Mammary epithelial cell (primary cell): ENCODE measurements around the gene ADK.

ENCODE experiments used
- EZH2 ChIP-seq: IDR thresholded peaks from 2 replicates; pipeline ENCODE4 v1.6.1; 2012; ENCODE audit warnings: low read length, inconsistent platforms, borderline replicate concordance
- TF ChIP-seq, protein P1 (sequence below), 2 donors: IDR thresholded peaks in 1 of 2; conservative IDR thresholded peaks in 1 of 2; 2 replicates each; pipeline ENCODE4 v1.5.1; 2011 to 2012; ENCODE audit warnings: inconsistent platforms in 2 of 2, low read length in 2 of 2, mild to moderate bottlenecking in 2 of 2, control low read depth in 1 of 2, low read depth in 1 of 2; ENCODE audit not compliant: insufficient read depth in 1 of 2; ENCODE audit errors: extremely low read depth in 1 of 2

- TF ChIP-seq EZH2 = no peak
- TF ChIP-seq, protein P1, sequence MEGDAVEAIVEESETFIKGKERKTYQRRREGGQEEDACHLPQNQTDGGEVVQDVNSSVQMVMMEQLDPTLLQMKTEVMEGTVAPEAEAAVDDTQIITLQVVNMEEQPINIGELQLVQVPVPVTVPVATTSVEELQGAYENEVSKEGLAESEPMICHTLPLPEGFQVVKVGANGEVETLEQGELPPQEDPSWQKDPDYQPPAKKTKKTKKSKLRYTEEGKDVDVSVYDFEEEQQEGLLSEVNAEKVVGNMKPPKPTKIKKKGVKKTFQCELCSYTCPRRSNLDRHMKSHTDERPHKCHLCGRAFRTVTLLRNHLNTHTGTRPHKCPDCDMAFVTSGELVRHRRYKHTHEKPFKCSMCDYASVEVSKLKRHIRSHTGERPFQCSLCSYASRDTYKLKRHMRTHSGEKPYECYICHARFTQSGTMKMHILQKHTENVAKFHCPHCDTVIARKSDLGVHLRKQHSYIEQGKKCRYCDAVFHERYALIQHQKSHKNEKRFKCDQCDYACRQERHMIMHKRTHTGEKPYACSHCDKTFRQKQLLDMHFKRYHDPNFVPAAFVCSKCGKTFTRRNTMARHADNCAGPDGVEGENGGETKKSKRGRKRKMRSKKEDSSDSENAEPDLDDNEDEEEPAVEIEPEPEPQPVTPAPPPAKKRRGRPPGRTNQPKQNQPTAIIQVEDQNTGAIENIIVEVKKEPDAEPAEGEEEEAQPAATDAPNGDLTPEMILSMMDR (conservative IDR thresholded peaks at IDR 0.05 in 1 of 2, IDR thresholded peaks at IDR 0.05 in 1 of 2; ENCODE audit: extremely low read depth in 1 of 2, insufficient read depth in 1 of 2, low read depth in 1 of 2, low read length in 2 of 2) = no peak
Measured at GRCh38 chr10:74391786-74392185, 240.8 kb downstream of the ADK start.
